HL-60 (cell line): Measurements from ENCODE around the gene PRM3.
A peak's percentile ranks its signal among the peaks of the same experiment; 100 is the strongest.
"Not testable (repeated sequence)": the region's sequence is repeated elsewhere in the genome, so short reads cannot be mapped to it uniquely, and the experiment has no call there.

Experiments
- DNase-seq, 2 experiments: peaks; one replicate each; pipeline ENCODE4 v3.0.0-alpha.2; 2010 to 2020; ENCODE audit warnings: low read depth in 1 of 2, low spot score in 1 of 2
- H3K27ac ChIP-seq: fragments of 250-450 bp; sonication (Bioruptor Pico); replicated peaks from 2 replicates; pipeline ENCODE4 v1.5.1; 2020; ENCODE audit warnings: mild to moderate bottlenecking, moderate library complexity
- H3K27me3 ChIP-seq: fragments of 250-450 bp; sonication (Bioruptor Pico); 2 replicates; pipeline ENCODE4 v1.5.1; 2021; ENCODE audit warnings: mild to moderate bottlenecking, moderate library complexity; ENCODE audit not compliant: insufficient read depth, poor library complexity, severe bottlenecking
- H3K4me3 ChIP-seq: replicated peaks from 2 replicates; pipeline ENCODE4 v1.5.1; 2011; ENCODE audit warnings: mild to moderate bottlenecking, control low read depth, low read length; ENCODE audit not compliant: insufficient read depth
- CTCF ChIP-seq: IDR thresholded peaks from one replicate; pipeline ENCODE4 v1.5.1; 2011; ENCODE audit warnings: low read length, control low read depth, inconsistent platforms; ENCODE audit not compliant: insufficient read depth
- GABPA ChIP-seq: IDR thresholded peaks from 2 replicates; pipeline ENCODE4 v1.6.1; 2012; ENCODE audit warnings: low read depth
- POLR2AphosphoS5 ChIP-seq: IDR thresholded peaks from 2 replicates; pipeline ENCODE4 v1.6.1; 2012; ENCODE audit warnings: low read depth
- REST ChIP-seq: IDR thresholded peaks from 2 replicates; pipeline ENCODE4 v1.6.1; 2012; ENCODE audit warnings: low read depth; ENCODE audit not compliant: insufficient replicate concordance
- SPI1 ChIP-seq: IDR thresholded peaks from 2 replicates; pipeline ENCODE4 v1.6.1; 2012; ENCODE audit warnings: low read depth, mild to moderate bottlenecking, borderline replicate concordance

PRM3 gene

GRCh38 chr16:11299865-11300559 lies 26.6 kb upstream of the PRM3 start:
- no peak overlapping the region for H3K4me3 ChIP-seq
- no peak for DNase-seq
- TF ChIP-seq CTCF = no peak
- TF ChIP-seq POLR2AphosphoS5 = no peak
- TF ChIP-seq SPI1 = no peak
- TF ChIP-seq REST = no peak
- no peak for TF ChIP-seq GABPA
- no peak overlapping the region for H3K27ac ChIP-seq
- H3K27me3 ChIP-seq = no peaks in the 10 kb centered on the region

- not testable (repeated sequence) for H3K27me3 ChIP-seq, H3K4me3 ChIP-seq
- H3K27ac ChIP-seq = peak overlapping the region; percentile 79
- DNase-seq = peak in 1 of 2 experiments; percentile 43
Observed at GRCh38 chr16:11298950-11299547, 25.6 kb upstream of the PRM3 start.

GRCh38 chr16:11298143-11298900 lies 24.9 kb upstream of the PRM3 start:
- TF ChIP-seq CTCF = no peak
- TF ChIP-seq SPI1 = no peak
- TF ChIP-seq POLR2AphosphoS5 = no peak
- TF ChIP-seq GABPA = no peak
- Histone ChIP-seq H3K27ac (peak overlapping the region; percentile 79), H3K4me3 (no peak overlapping the region), H3K27me3 (no peaks in the 10 kb centered on the region)
- DNase-seq = peak in 1 of 2 experiments; percentile 49

- Histone ChIP-seq H3K4me3 (no peak overlapping the region), H3K27me3 (no peaks in the 10 kb centered on the region), H3K27ac (peak overlapping the region; percentile 79)
- no peak for TF ChIP-seq SPI1
- TF ChIP-seq GABPA = 0 out of 2 replicates have a peak, but pooled peaks have one; percentile 10
- TF ChIP-seq CTCF = no peak
- peak; percentile 24 for TF ChIP-seq REST
- TF ChIP-seq POLR2AphosphoS5 = peak; percentile 96
- DNase-seq = peak in 1 of 2 experiments; percentile 96
Observed at GRCh38 chr16:11297492-11298142, 24.2 kb upstream of the PRM3 start.
